ENCODE results near the gene CAPN15. TPM values are rescaled to one million over a fixed set of nuclear protein-coding genes. Genes with fewer than 3 reads are reported as not detected.

CAPN15 gene
- total RNA-seq, 1 donor from 2014 or later, result 122 TPM

DNA sequence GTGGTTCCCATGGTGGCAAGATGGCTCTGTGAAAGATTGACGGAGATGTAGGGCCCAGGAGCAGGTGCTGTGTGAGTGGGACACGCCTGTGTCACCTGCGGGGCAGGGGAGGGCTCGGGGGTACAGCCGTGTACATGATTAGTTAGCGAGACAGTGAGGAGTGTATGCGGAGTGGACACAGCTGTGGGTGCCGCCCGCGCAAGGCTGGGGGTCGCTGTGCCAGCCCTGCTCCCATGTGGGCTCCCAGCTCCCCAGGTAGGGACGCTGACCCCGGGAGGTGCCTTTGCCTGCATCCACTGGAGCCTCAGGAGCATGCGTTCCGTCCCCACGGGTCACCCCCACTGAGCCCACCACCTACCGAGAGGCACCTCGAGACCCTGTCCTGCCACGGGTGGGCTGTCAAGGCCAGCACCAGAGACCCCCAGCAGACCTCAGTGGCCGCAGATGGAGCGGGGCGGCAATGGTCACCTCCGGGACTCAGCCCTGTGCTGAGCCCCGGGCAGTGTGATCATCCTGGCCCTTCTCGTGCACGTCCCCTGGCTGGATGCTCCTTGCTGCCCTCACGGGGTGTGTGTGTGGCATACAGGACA is 7.4 kb downstream of the CAPN15 start:
- Mint-ChIP-seq H3K36me3 (ENCODE audit: low read depth) (peaks cover 6% of the 10 kb centered on the region), H3K9me3 (no peaks in the 10 kb centered on the region)
- intact Hi-C loops (cut with micrococcal nuclease), result no loop called here

DNA sequence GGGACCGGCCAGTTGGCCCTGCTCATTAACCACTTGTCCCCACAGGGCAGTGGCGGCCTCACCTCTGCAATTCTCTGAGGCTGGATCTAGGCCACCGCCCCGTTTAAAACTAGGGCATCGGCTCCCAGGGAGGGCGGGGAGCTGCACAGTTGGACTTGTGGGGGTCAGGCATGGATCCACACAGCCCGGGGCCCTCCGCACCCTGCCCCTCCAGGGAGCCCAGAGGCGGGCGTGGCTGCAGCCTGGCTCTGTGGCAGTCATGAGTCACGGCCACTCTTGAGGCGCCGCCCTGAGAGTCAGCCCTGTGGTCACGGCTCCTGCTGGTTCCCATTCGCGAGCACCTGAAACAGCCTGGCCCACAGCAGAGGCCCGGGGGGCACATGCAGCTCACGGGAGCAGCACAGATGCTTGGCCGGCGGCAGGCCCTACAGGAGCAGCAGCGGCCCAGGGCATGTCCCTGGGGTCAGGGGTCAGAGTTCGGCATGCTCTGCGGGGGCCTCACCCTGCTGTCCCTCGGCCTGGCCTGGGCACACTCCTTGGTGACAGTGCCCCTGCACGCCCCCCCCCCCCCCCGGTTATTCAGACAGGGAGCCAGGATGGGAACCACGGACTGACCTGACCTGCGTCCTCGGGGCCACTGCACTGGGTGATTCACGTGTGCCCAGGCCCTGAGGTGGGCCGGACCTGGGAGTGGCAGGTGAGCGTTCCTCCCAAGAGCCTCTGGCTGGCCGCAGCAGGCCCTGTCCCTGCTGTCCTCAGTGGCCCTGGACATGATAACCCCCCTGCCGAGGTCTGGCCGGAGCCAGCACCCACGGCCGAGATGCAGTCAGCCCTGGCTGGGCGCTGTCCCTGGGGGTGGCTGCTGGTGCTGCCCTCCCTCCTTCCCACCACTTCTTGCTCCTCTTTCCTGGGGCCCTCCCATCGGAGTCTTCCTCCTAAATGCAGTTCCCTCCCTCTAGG is 8.2 kb downstream of the CAPN15 start:
- Mint-ChIP-seq H3K4me3 (no peak overlapping the region), H3K36me3 (ENCODE audit: low read depth) (peaks cover 4% of the 10 kb centered on the region), H3K4me1 (ENCODE audit: low read depth) (no peaks in the 10 kb centered on the region), H3K27ac (no peak overlapping the region), H3K9me3 (no peaks in the 10 kb centered on the region), H3K27me3 (ENCODE audit: insufficient read depth) (no peaks in the 10 kb centered on the region)
- no peak for DNase-seq (ENCODE audit: low spot score)
- intact Hi-C loops (cut with micrococcal nuclease), result no loop called here

More for the DNA sequence above, 7.4 kb downstream of the CAPN15 start:
- H3K4me1 Mint-ChIP-seq (ENCODE audit: low read depth), result no peaks in the 10 kb centered on the region
- H3K27ac Mint-ChIP-seq, result no peak overlapping the region
- no peaks in the 10 kb centered on the region for H3K27me3 Mint-ChIP-seq (ENCODE audit: insufficient read depth)
- no peak overlapping the region for H3K4me3 Mint-ChIP-seq
- DNase-seq (ENCODE audit: low spot score), result no peak

DNA sequence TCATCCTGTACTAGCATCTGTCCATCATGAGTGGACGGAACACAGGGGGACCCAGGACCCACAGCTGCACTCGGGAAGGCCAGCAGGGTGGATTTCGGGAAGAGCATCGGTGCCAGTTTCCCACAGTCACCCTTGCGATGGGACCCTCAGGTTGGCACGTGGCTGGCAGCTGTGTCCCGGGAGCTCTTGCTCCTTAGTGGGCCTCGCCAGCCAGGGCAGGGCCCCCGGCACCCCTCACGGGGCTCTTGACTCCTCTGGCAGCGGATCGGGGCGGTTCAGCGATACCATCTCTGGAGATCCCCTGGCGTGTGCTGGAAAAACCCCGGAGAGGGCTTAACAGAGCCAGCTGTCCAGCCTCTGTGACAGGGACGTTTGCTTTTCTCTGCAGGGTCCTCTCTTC is 9.2 kb downstream of the CAPN15 start:
- no peak overlapping the region for H3K27ac Mint-ChIP-seq
- no peak for DNase-seq (ENCODE audit: low spot score)
- H3K9me3 Mint-ChIP-seq, result no peaks in the 10 kb centered on the region
- no peaks in the 10 kb centered on the region for H3K4me1 Mint-ChIP-seq (ENCODE audit: low read depth)
- intact Hi-C loops (cut with micrococcal nuclease), result no loop called here
- H3K27me3 Mint-ChIP-seq (ENCODE audit: insufficient read depth), result no peaks in the 10 kb centered on the region
- H3K4me3 Mint-ChIP-seq, result no peak overlapping the region
- H3K36me3 Mint-ChIP-seq (ENCODE audit: low read depth), result peaks cover 4% of the 10 kb centered on the region

DNA sequence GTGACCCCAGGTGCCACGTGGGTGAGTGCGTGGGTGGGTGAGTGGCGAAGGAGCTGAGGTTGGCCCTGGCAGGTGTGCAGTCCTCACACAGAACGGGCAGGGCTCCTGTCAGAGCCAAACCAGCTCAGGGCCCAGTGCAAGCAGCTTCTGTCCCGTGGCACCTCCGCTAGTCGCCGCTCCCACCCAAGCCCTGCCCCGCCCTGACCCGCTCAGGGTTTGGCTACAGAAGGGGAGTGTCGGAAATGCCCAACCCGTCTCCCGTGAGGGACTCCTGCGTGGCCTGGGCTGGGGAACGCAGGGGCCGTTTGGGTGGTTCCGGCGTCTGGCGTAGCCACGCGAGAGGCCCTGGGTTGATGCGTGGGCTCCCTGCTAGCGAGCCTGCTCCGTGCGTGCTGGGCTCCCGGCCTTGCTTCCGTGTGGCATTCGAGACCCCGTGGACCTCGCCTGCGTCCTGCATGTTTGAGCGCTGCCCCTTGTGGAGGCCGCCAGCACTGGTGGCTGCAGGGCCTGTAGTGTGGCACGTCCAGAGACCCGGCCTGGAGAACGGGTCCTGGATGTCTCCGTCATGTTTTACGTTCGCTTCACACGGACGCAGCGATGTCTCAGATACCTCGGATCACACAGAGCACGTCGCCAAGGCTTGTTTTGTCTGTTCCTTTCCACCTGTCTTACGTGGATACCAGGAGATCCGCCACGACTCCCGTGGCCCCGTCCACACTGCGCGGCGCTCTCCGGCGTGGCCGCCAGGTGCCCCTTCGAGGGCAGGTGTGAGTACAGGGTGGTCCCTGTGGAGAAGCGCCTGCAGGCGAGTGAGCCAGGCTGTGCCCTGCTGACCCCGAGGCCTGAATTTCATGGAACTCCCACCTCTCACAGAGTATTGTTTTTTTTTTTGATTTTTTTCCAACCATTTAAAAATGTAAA is 10.2 kb downstream of the CAPN15 start:
- intact Hi-C loops (cut with micrococcal nuclease), result no loop called here
- DNase-seq (ENCODE audit: low spot score), result no peak
- H3K27ac Mint-ChIP-seq, result no peak overlapping the region
- H3K27me3 Mint-ChIP-seq (ENCODE audit: insufficient read depth), result no peaks in the 10 kb centered on the region
- no peaks in the 10 kb centered on the region for H3K9me3 Mint-ChIP-seq
- H3K36me3 Mint-ChIP-seq (ENCODE audit: low read depth), result peaks cover 10% of the 10 kb centered on the region
- H3K4me3 Mint-ChIP-seq, result no peak overlapping the region
- no peaks in the 10 kb centered on the region for H3K4me1 Mint-ChIP-seq (ENCODE audit: low read depth)

DNA sequence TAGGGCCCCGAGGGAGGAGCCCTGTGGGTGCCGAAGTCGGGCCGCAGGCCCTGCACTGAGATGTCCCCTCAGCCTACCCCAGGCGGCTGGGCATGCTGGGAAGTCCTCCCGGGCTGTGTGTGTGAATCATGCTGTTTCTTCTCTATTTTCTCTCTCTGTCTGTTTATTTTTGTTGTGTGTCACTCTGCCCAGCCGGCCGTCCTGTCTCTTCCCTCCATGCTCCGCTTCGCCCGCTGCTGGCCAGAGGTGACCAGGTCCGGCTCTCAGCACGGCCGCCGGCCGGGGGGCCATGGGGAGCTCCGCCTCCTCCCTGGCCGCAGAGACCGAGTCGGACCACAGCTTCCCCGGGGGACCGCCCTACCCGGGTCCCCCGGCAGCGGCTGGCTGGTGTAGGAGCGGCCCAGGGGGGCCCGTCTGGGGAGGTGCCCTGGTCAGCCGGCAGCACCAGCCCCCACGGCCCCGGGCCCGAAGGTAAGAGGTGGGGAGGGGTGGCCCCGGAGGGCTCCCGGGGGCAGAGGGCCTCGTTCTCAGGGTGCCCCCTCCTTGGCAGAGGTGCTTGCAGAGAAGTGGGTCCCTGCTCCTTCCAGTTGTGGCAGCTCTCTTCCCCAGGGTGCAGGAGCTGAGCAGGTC is 12.5 kb downstream of the CAPN15 start:
- no peak overlapping the region for H3K27ac Mint-ChIP-seq
- intact Hi-C loops (cut with micrococcal nuclease), result no loop called here

DNA sequence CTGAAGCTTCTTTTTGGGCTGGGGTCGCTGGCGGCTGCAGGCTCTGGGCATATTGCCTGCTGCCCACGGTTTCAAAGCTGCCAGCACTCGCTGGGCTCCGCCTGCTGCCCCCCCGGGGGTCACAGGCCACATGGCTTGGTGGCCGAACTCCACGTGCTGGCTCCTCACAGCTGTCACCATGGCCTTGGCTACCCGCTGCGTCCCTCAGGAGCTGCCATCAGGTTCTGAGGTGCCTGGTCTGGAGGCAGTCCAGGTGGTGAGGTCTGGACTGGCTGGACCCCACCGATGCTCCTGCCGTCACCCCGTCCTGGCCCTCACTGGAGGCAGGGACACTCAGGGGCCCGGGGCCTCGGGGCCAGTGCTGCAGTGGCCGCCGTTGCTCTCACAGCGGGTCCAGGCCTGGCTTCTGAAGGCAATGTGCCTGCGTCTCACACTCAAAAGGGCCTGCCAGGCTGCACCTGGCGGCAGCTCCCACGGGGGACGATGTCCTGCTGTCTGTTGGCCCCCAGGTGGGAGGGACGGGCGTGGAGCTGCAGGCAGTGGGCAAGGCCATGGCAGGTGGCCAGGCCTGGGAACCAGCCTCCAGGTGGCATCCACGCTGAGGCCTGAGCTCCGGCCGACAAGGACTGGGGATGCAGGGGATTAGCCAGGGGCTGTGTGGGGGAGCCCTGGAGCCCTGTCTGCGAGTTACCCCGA is 13.3 kb downstream of the CAPN15 start:
- Mint-ChIP-seq H3K9me3 (no peaks in the 10 kb centered on the region), H3K36me3 (ENCODE audit: low read depth) (peaks cover 10% of the 10 kb centered on the region), H3K4me3 (no peak overlapping the region), H3K4me1 (ENCODE audit: low read depth) (no peaks in the 10 kb centered on the region), H3K27me3 (ENCODE audit: insufficient read depth) (no peaks in the 10 kb centered on the region), H3K27ac (no peak overlapping the region)
- intact Hi-C loops (cut with micrococcal nuclease), result no loop called here
- no peak for DNase-seq (ENCODE audit: low spot score)

More for the DNA sequence above, 12.5 kb downstream of the CAPN15 start:
- Mint-ChIP-seq H3K4me1 (ENCODE audit: low read depth) (no peaks in the 10 kb centered on the region), H3K4me3 (no peak overlapping the region), H3K36me3 (ENCODE audit: low read depth) (peaks cover 10% of the 10 kb centered on the region), H3K9me3 (no peaks in the 10 kb centered on the region), H3K27me3 (ENCODE audit: insufficient read depth) (no peaks in the 10 kb centered on the region)
- no peak for DNase-seq (ENCODE audit: low spot score)

DNA sequence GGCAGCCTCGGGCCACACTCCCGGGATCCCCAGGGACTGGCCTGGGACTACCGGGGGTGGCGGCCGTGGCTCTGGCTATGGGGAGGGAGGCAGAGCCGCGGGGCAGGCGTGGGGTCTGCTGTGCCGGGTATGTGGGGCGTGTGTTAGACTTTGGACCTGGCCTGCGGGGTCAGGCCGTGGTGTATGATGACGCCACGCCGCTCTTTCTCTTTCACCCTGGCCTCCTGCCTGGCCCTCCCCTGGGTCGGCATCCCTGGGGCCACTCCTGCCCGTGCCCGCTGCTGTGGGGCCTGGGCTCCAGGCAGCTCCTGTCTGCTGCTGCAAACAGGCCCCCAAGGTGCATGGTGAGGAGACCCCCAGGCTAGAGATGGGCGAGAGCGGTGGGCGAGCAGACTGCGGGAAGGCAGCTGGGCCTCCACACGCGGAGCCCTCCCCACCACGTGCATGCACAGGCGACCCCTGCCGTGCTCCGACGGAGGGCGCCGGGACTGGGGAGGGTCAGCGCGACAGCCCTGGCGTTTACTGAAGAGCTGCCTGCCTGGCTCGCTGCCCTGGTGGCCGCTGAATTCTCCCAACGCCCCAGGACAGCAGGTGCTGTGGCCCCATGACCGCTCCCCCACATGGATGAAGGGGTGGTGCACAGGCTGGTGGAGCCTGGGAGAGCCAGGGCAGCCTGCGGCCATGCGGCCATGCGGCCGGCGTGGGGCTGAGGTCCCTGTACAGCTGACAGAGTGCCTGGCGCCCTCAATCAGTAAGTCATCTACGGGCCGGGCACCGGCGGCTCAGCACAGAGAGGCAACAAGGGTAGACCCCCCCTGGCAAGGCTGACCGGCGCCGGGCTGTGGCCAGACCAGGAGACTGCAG is 16.0 kb downstream of the CAPN15 start:
- Mint-ChIP-seq H3K27ac (no peak overlapping the region), H3K4me3 (no peak overlapping the region), H3K9me3 (no peaks in the 10 kb centered on the region), H3K36me3 (ENCODE audit: low read depth) (peaks cover 10% of the 10 kb centered on the region), H3K4me1 (ENCODE audit: low read depth) (no peaks in the 10 kb centered on the region), H3K27me3 (ENCODE audit: insufficient read depth) (no peaks in the 10 kb centered on the region)
- DNase-seq (ENCODE audit: low spot score), result no peak
- intact Hi-C loops (cut with micrococcal nuclease), result no loop called here

DNA sequence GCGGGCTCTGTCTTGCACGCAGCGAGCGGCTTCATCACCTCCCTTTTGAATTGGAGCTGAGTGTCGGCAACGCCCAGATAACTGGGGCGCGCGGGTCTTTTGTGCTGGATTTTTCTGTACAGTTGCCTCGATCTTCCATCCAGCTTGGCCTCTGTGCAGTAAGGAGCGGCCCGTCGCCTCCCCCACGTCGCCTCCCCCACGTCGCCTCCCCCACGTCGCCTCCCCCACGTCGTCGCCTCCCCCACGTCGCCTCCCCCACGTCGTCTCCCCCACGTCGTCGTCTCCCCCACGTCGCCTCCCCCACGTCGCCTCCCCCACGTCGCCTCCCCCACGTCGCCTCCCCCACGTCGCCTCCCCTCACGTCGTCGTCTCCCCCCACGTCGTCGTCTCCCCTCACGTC is 17.0 kb downstream of the CAPN15 start:
- H3K36me3 Mint-ChIP-seq (ENCODE audit: low read depth), result peaks cover 6% of the 10 kb centered on the region
- no peak overlapping the region for H3K4me3 Mint-ChIP-seq
- DNase-seq (ENCODE audit: low spot score), result no peak
- no peaks in the 10 kb centered on the region for H3K9me3 Mint-ChIP-seq
- no peak overlapping the region for H3K27ac Mint-ChIP-seq
- no peaks in the 10 kb centered on the region for H3K4me1 Mint-ChIP-seq (ENCODE audit: low read depth)
- intact Hi-C loops (cut with micrococcal nuclease), result no loop called here
- H3K27me3 Mint-ChIP-seq (ENCODE audit: insufficient read depth), result no peaks in the 10 kb centered on the region

DNA sequence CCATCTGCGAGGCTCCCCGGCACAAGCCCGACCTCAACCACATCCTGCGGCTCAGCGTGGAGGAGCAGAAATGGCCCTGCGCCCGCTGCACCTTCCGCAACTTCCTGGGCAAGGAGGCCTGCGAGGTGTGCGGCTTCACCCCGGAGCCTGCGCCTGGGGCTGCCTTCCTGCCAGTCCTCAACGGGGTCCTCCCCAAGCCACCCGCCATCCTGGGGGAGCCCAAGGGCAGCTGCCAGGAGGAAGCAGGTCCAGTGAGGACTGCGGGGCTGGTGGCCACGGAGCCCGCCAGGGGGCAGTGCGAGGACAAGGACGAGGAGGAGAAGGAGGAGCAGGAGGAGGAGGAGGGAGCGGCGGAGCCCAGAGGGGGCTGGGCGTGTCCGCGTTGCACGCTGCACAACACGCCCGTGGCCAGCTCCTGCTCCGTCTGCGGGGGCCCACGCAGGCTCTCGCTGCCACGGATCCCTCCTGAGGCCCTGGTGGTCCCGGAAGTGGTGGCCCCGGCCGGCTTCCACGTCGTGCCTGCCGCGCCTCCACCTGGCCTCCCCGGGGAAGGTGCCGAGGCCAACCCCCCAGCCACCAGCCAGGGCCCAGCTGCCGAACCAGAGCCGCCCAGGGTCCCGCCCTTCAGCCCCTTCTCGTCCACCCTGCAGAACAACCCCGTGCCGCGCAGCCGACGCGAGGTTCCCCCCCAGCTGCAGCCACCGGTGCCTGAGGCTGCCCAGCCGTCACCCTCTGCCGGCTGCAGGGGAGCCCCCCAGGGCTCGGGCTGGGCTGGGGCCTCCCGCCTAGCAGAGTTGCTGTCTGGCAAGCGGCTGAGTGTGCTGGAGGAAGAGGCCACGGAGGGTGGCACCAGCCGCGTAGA is 19.6 kb downstream of the CAPN15 start:
- Mint-ChIP-seq H3K4me3 (no peak overlapping the region), H3K9me3 (no peaks in the 10 kb centered on the region), H3K4me1 (ENCODE audit: low read depth) (no peaks in the 10 kb centered on the region)

DNA sequence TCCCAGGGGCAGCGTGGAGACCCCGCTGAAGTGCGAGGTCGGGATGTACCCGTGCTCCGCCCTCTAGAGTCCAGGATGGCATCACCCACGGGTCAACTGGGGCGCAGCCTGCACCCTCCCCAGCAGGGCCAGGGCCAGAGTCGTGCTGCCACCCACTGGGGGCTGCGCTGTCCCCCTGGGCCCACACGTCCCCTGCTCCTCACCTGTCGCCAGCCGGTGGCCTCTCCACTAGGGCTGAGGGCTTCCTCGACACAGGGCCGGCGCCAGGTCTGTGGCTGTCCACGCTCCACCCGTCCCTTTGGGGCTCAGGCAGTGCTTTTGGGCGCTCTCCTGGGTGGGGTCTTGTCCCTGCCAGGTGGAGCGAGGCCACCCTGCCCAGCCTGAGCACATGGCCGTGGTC is 21.1 kb downstream of the CAPN15 start:
- Mint-ChIP-seq H3K4me3 (no peak overlapping the region), H3K4me1 (ENCODE audit: low read depth) (no peaks in the 10 kb centered on the region), H3K27ac (no peak overlapping the region), H3K27me3 (ENCODE audit: insufficient read depth) (no peaks in the 10 kb centered on the region), H3K9me3 (no peaks in the 10 kb centered on the region), H3K36me3 (ENCODE audit: low read depth) (no peaks in the 10 kb centered on the region)
- no peak for DNase-seq (ENCODE audit: low spot score)
- intact Hi-C loops (cut with micrococcal nuclease), result no loop called here

More for the DNA sequence above, 19.6 kb downstream of the CAPN15 start:
- peaks cover 4% of the 10 kb centered on the region for H3K36me3 Mint-ChIP-seq (ENCODE audit: low read depth)
- no peaks in the 10 kb centered on the region for H3K27me3 Mint-ChIP-seq (ENCODE audit: insufficient read depth)
- intact Hi-C loops (cut with micrococcal nuclease), result no loop called here
- peak; percentile 21 for DNase-seq (ENCODE audit: low spot score)
- H3K27ac Mint-ChIP-seq, result no peak overlapping the region
